IMR-90 (cell line): Measurements from ENCODE around the gene PPP1R12B. TPM values are rescaled to one million over a fixed set of nuclear protein-coding genes. Genes with fewer than 3 reads are reported as not detected.
"Not testable (repeated sequence)": the region's sequence is repeated elsewhere in the genome, so short reads cannot be mapped to it uniquely, and the experiment has no call there.

Source experiments
- ATAC-seq: fragments of 200-7000 bp; cut with Tn5 transposase; 2 replicates; pipeline ENCODE4 v1.9.1; 2020; ENCODE audit warnings: low read depth, mild to moderate bottlenecking, moderate library complexity
- BruUV-seq: library from RNA; stranded (reverse); fragments of 400-500 nt; replicated peaks from 2 replicates; lab custom pipeline; 2021; lab: Mats Ljungman, UMichigan
- CTCF ChIA-PET: fragments of 300-600 bp; formaldehyde crosslinking; extraction: SDS; loops from one replicate; lab custom pipeline; 2021; ENCODE audit warnings: antibody characterized with exemption; lab: Yijun Ruan, JAX
- POLR2A ChIA-PET: fragments of 300-600 bp; sonication (Branson Sonifier 250); formaldehyde crosslinking; loops from one replicate; lab custom pipeline; 2022; ENCODE audit warnings: antibody characterized with exemption; ENCODE audit not compliant: unreplicated experiment; lab: Charles Lee
- DNase-seq: peaks from one replicate; pipeline ENCODE4 v3.0.0; 2013
- H2AFZ ChIP-seq: replicated peaks from 2 replicates; pipeline ENCODE3; 2013; ENCODE audit warnings: low read length, mild to moderate bottlenecking; ENCODE audit not compliant: poor library complexity
- H2AK5ac ChIP-seq: 2 replicates; pipeline ENCODE4 v1.6.1; 2013; ENCODE audit warnings: low read depth, low read length, inconsistent platforms
- H2AK9ac ChIP-seq: replicated peaks from 2 replicates; pipeline ENCODE3; 2013; ENCODE audit warnings: mild to moderate bottlenecking, low read depth, low read length, moderate library complexity; ENCODE audit not compliant: poor library complexity
- H2BK120ac ChIP-seq: 2 replicates; pipeline ENCODE4 v1.6.1; 2013; ENCODE audit warnings: low read depth, low read length, inconsistent platforms
- H2BK15ac ChIP-seq: 3 replicates; pipeline ENCODE4 v1.6.1; 2013; ENCODE audit warnings: low read depth, low read length, inconsistent platforms
- H2BK20ac ChIP-seq: 2 replicates; pipeline ENCODE4 v1.6.1; 2013; ENCODE audit warnings: low read depth, mild to moderate bottlenecking, inconsistent platforms, low read length, moderate library complexity
- H2BK5ac ChIP-seq: 2 replicates; pipeline ENCODE4 v1.6.1; 2013; ENCODE audit warnings: mild to moderate bottlenecking, low read depth, low read length, inconsistent platforms; ENCODE audit not compliant: poor library complexity, severe bottlenecking
- H3K14ac ChIP-seq: replicated peaks from 2 replicates; pipeline ENCODE4 v1.6.1; 2013; ENCODE audit warnings: low read depth, low read length, inconsistent platforms
- H3K18ac ChIP-seq: 2 replicates; pipeline ENCODE4 v1.6.1; 2013; ENCODE audit warnings: low read depth, low read length, control low read depth
- H3K23ac ChIP-seq: 2 replicates; pipeline ENCODE4 v1.6.1; 2013; ENCODE audit warnings: low read depth, low read length, inconsistent platforms
- H3K27ac ChIP-seq: 2 replicates; pipeline ENCODE4 v1.5.1; 2013; ENCODE audit warnings: mild to moderate bottlenecking, control low read depth, low read length; ENCODE audit not compliant: insufficient read depth
- H3K27me3 ChIP-seq: 2 replicates; pipeline ENCODE4 v1.6.1; 2013; ENCODE audit warnings: low read length; ENCODE audit not compliant: control insufficient read depth, insufficient read depth
- H3K36me3 ChIP-seq: 2 replicates; pipeline ENCODE4 v1.6.1; 2013; ENCODE audit warnings: low read length, mixed read lengths; ENCODE audit not compliant: control insufficient read depth, insufficient read depth
- H3K4ac ChIP-seq: 2 replicates; pipeline ENCODE4 v1.6.1; 2013; ENCODE audit warnings: low read depth, low read length, inconsistent platforms
- H3K4me1 ChIP-seq: 2 replicates; pipeline ENCODE4 v1.6.1; 2013; ENCODE audit warnings: low read length, mixed read lengths; ENCODE audit not compliant: control insufficient read depth, insufficient read depth
- H3K4me2 ChIP-seq: 2 replicates; pipeline ENCODE4 v1.6.1; 2013; ENCODE audit warnings: low read depth, mild to moderate bottlenecking, control low read depth, low read length, moderate library complexity
- H3K4me3 ChIP-seq: 2 replicates; pipeline ENCODE4 v1.5.1; 2013; ENCODE audit warnings: low read depth, mild to moderate bottlenecking, control low read depth, low read length, moderate library complexity; ENCODE audit not compliant: insufficient read depth
- H3K56ac ChIP-seq: 2 replicates; pipeline ENCODE4 v1.6.1; 2013; ENCODE audit warnings: low read length, inconsistent platforms; ENCODE audit not compliant: insufficient read depth; ENCODE audit errors: extremely low read depth
- H3K79me1 ChIP-seq, 2 experiments: 2 replicates each; pipeline ENCODE4 v1.6.1; 2013; ENCODE audit warnings: low read length in 2 of 2, inconsistent platforms in 1 of 2, low read depth in 1 of 2
- H3K9ac ChIP-seq: 2 replicates; pipeline ENCODE4 v1.6.1; 2013; ENCODE audit warnings: low read depth, low read length, control low read depth
- H3K9me1 ChIP-seq: 2 replicates; pipeline ENCODE4 v1.6.1; 2013; ENCODE audit warnings: low read length, inconsistent platforms; ENCODE audit not compliant: insufficient read depth
- H3K9me3 ChIP-seq: 2 replicates; pipeline ENCODE4 v1.6.1; 2013; ENCODE audit warnings: low read length; ENCODE audit not compliant: control insufficient read depth, insufficient read depth
- H4K20me1 ChIP-seq: 2 replicates; pipeline ENCODE4 v1.6.1; 2013; ENCODE audit warnings: low read length, inconsistent platforms; ENCODE audit not compliant: insufficient read depth
- H4K5ac ChIP-seq: 2 replicates; pipeline ENCODE4 v1.6.1; 2013; ENCODE audit warnings: mild to moderate bottlenecking, low read depth, low read length, control low read depth
- H4K8ac ChIP-seq, 2 experiments: 2 replicates each; pipeline ENCODE4 v1.6.1; 2013; ENCODE audit warnings: low read depth in 2 of 2, low read length in 2 of 2, control low read depth in 1 of 2, inconsistent platforms in 1 of 2
- H4K91ac ChIP-seq: 2 replicates; pipeline ENCODE4 v1.6.1; 2013; ENCODE audit warnings: low read depth, low read length, inconsistent platforms; ENCODE audit not compliant: insufficient read depth
- WGBS, 2 experiments: methylation state at CpG; one replicate each; pipeline versions ENCODE4 v1.1.5 to v1.1.7; 2013; ENCODE audit warnings: missing lambda C conversion rate in 2 of 2; ENCODE audit not compliant: insufficient read length in 1 of 2; ENCODE audit errors: extremely low coverage in 2 of 2; 5-methylcytosine and 5-hydroxymethylcytosine counted together
- dilution Hi-C: fragments of 300-500 bp; cut with HindIII; formaldehyde crosslinking; loops from one replicate; pipeline ENCODE4 v1.14.3; 2018; ENCODE audit warnings: low sequenced_read_pairs; ENCODE audit not compliant: unreplicated experiment
- in situ Hi-C: fragments of 300-500 bp; cut with MboI; formaldehyde crosslinking; loops from 3 replicates; pipeline ENCODE4 v1.14.3; 2019; ENCODE audit warnings: low sequenced_read_pairs, inconsistent platforms, mixed read lengths
- intact Hi-C: fragments of 100-400 bp; cut with micrococcal nuclease; formaldehyde crosslinking; loops from 2 replicates; pipeline ENCODE4 v1.10.0; 2022
- polyA plus RNA-seq, 3 experiments: library from polyadenylated mRNA; depleted of rRNA; stranded (reverse); fragments of >200 nt; gene quantifications; 2 replicates each; pipeline ENCODE4 v1.2.3, GENCODE V29; 2012; ENCODE audit warnings: low replicate concordance in 1 of 3
- total RNA-seq: library from RNA; depleted of rRNA; stranded (reverse); fragments of >200 nt; gene quantifications from 2 replicates; pipeline ENCODE4 v1.2.3, GENCODE V29; 2012

Gene PPP1R12B
- total and polyA plus RNA-seq, 2 of the 4 experiments (the other 2 are of a cell fraction), result 8.5 to 12.0 TPM

DNA sequence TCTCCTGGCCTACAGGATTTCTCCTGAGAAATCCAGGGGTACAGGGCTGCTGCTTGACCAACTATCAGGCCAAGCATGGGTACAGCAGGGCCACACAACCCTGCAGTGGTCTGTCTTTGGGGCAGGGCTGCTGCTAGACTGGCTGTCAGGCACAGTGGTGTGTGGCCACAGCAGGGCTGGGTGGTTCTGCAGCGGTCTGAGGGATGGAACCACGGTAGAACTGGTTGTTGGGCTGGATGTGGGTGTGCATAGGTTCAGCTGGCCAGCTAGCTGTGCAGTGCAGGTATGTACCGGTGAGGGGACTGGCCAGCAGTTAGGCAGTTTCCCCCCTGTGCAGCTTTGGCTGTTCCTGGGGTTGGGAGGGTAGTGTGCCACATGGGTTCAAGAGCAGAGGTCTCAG is 136.3 kb downstream of the PPP1R12B start:
- H3K27ac ChIP-seq, H3K23ac ChIP-seq, H2BK120ac ChIP-seq, DNase-seq, H3K36me3 ChIP-seq, H3K27me3 ChIP-seq, H2AK5ac ChIP-seq, H3K9ac ChIP-seq, H4K8ac ChIP-seq, H2AK9ac ChIP-seq, intact Hi-C loops, H3K18ac ChIP-seq, BruUV-seq, H3K4ac ChIP-seq, H3K79me1 ChIP-seq, H3K9me1 ChIP-seq, H4K5ac ChIP-seq, CTCF ChIA-PET, H2AFZ ChIP-seq, H3K4me3 ChIP-seq, H2BK5ac ChIP-seq, H3K56ac ChIP-seq, H3K14ac ChIP-seq, H3K4me1 ChIP-seq, H3K4me2 ChIP-seq, in situ Hi-C loops, H2BK15ac ChIP-seq, POLR2A ChIA-PET, ATAC-seq, H4K91ac ChIP-seq, H3K9me3 ChIP-seq, H4K20me1 ChIP-seq, H2BK20ac ChIP-seq, dilution Hi-C loops: not testable (repeated sequence)
- 90% methylated on average over 3 of the region's 3 CpGs; no CpG with 5 or more reads in 1 of the 2 experiments for WGBS, 2 experiments

DNA sequence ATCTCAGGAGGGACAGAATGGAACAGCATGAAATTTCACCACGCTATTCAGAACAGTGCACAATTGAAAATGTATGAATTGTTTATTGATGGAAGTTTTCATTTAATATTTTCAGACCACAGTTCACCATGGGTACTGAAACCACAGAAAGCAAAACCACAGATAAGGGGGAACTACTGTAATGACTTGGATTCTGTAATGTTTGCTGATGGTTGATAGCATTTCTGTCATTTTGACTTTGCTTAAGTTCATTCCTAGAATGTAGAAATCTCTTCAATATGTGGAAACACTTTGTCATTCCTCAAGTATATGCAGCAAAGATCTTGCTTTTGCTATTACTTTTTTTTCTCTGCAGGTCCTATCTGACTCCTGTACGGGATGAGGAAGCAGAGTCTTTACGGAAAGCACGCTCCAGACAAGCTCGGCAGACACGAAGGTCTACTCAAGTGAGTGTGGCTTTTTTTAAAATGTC is 139.7 kb downstream of the PPP1R12B start:
- H2AFZ ChIP-seq, dilution Hi-C loops, H2AK9ac ChIP-seq, H3K4ac ChIP-seq, H2BK20ac ChIP-seq, H3K4me1 ChIP-seq, H3K4me3 ChIP-seq, H3K18ac ChIP-seq, H3K14ac ChIP-seq, H2BK5ac ChIP-seq, H4K5ac ChIP-seq, H2BK120ac ChIP-seq, H3K79me1 ChIP-seq, H3K36me3 ChIP-seq, H3K9me1 ChIP-seq, H4K8ac ChIP-seq, H4K20me1 ChIP-seq, H4K91ac ChIP-seq, CTCF ChIA-PET, H3K56ac ChIP-seq, H3K9me3 ChIP-seq, in situ Hi-C loops, H3K27ac ChIP-seq, ATAC-seq, BruUV-seq, H3K9ac ChIP-seq, H2AK5ac ChIP-seq, POLR2A ChIA-PET, H3K4me2 ChIP-seq, H3K23ac ChIP-seq, H2BK15ac ChIP-seq, intact Hi-C loops, H3K27me3 ChIP-seq: not testable (repeated sequence)
- no CpG with 5 or more reads among the region's 6 CpGs for WGBS, 2 experiments
- peak; percentile 36 for DNase-seq
